ENCODE measurements around the gene CPA5.

DNA sequence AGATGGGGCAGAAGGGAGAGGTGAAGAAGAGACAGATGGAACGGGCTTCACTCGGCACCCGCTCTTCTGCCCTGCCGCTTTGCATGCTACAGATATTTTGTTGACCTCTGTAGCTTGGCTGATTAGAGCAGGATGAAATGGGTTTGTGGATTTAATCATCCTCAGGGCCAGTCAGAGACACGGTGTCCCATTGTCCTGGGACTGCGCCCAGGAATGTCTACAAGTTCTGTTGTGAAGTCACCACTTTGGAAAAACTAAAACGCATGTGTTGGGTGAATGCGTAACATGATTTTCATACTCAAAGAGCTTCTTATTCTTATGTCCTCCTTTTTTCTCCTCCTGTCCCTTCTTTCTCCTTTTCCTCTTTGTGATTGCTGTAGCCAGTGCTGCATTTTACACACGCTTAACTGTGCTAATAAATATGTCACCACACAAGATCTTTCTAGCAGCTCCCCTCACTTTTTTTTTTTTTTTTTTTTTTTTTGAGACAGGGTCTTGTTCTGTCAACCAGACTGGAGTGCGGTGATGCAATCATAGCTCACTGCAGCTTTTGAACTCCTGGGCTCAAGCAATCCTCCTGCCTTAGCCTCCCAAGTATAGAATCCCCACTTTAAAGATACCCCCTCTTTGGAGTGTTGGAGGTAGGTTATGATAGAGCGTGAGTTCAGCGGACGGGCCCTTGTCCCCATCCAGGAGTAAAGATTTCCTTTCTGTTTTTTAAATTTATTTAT is 48.2 kb upstream of the CPA5 start:
- no peak for TF ChIP-seq POLR2AphosphoS5 (IDR thresholded peaks at IDR 0.05; ENCODE audit: low read depth, low read length)
- TF ChIP-seq JUN (IDR thresholded peaks at IDR 0.05; ENCODE audit: low read depth, low read length) = no peak
- no peak for TF ChIP-seq CHD1 (IDR thresholded peaks at IDR 0.05; ENCODE audit: low read depth, low read length)
- TF ChIP-seq, protein P1, sequence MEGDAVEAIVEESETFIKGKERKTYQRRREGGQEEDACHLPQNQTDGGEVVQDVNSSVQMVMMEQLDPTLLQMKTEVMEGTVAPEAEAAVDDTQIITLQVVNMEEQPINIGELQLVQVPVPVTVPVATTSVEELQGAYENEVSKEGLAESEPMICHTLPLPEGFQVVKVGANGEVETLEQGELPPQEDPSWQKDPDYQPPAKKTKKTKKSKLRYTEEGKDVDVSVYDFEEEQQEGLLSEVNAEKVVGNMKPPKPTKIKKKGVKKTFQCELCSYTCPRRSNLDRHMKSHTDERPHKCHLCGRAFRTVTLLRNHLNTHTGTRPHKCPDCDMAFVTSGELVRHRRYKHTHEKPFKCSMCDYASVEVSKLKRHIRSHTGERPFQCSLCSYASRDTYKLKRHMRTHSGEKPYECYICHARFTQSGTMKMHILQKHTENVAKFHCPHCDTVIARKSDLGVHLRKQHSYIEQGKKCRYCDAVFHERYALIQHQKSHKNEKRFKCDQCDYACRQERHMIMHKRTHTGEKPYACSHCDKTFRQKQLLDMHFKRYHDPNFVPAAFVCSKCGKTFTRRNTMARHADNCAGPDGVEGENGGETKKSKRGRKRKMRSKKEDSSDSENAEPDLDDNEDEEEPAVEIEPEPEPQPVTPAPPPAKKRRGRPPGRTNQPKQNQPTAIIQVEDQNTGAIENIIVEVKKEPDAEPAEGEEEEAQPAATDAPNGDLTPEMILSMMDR (IDR thresholded peaks at IDR 0.05; ENCODE audit: control extremely low read depth in 1 of 3, insufficient read depth in 1 of 3, low read depth in 1 of 3, low read length in 3 of 3) = no peak
- TF ChIP-seq TCF12 (IDR thresholded peaks at IDR 0.05; ENCODE audit: low read depth, low read length) = no peak
- no peak for TF ChIP-seq RFX5 (IDR thresholded peaks at IDR 0.05; ENCODE audit: borderline replicate concordance, low read depth, low read length)
- no peak for TF ChIP-seq SP1 (IDR thresholded peaks at IDR 0.05; ENCODE audit: low read depth, low read length)
- TF ChIP-seq GABPA (IDR thresholded peaks at IDR 0.05; ENCODE audit: borderline replicate concordance, insufficient read depth, low read length) = no peak
- TF ChIP-seq, protein P2, sequence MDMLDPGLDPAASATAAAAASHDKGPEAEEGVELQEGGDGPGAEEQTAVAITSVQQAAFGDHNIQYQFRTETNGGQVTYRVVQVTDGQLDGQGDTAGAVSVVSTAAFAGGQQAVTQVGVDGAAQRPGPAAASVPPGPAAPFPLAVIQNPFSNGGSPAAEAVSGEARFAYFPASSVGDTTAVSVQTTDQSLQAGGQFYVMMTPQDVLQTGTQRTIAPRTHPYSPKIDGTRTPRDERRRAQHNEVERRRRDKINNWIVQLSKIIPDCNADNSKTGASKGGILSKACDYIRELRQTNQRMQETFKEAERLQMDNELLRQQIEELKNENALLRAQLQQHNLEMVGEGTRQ (IDR thresholded peaks at IDR 0.05; ENCODE audit: low read length) = no peak
- TF ChIP-seq EGR1 (IDR thresholded peaks at IDR 0.05; ENCODE audit: borderline replicate concordance, low read depth, low read length) = no peak
- no peak for TF ChIP-seq MAFK (IDR thresholded peaks at IDR 0.05; ENCODE audit: low read depth, low read length)

All from H1 (cell line).